GM19193 (cell line): ENCODE measurements around the gene KRTAP5-7.

ENCODE experiments used
- POLR2A ChIP-seq: IDR thresholded peaks from 4 replicates; pipeline ENCODE4 v1.6.1; 2011; ENCODE audit not compliant: insufficient read depth, insufficient read length; ENCODE audit errors: extremely low read depth

Gene KRTAP5-7

GRCh38 chr11:71490044-71490730 lies 36.9 kb upstream of the KRTAP5-7 start:
- no peak for TF ChIP-seq POLR2A

GRCh38 chr11:71490731-71491390 lies 36.2 kb upstream of the KRTAP5-7 start:
- TF ChIP-seq POLR2A: no peak

- no peak for TF ChIP-seq POLR2A
Measured at GRCh38 chr11:71491531-71491930, 35.5 kb upstream of the KRTAP5-7 start.

- no peak for TF ChIP-seq POLR2A
Measured at GRCh38 chr11:71491940-71492339, 35.1 kb upstream of the KRTAP5-7 start.

- TF ChIP-seq POLR2A: no peak
Measured at GRCh38 chr11:71495286-71496230, 31.5 kb upstream of the KRTAP5-7 start.

GRCh38 chr11:71496421-71496820 lies 30.6 kb upstream of the KRTAP5-7 start:
- no peak for TF ChIP-seq POLR2A

- no peak for TF ChIP-seq POLR2A
Measured at GRCh38 chr11:71498091-71498490, 29.0 kb upstream of the KRTAP5-7 start.

GRCh38 chr11:71499125-71499524 lies 27.9 kb upstream of the KRTAP5-7 start:
- no peak for TF ChIP-seq POLR2A

- TF ChIP-seq POLR2A: no peak
Measured at GRCh38 chr11:71499546-71499945, 27.5 kb upstream of the KRTAP5-7 start.

GRCh38 chr11:71500601-71501021 lies 26.5 kb upstream of the KRTAP5-7 start:
- TF ChIP-seq POLR2A: no peak

- TF ChIP-seq POLR2A: no peak
Measured at GRCh38 chr11:71501071-71501985, 25.7 kb upstream of the KRTAP5-7 start.

GRCh38 chr11:71502026-71502425 lies 25.0 kb upstream of the KRTAP5-7 start:
- TF ChIP-seq POLR2A: no peak

GRCh38 chr11:71502871-71503435 lies 24.1 kb upstream of the KRTAP5-7 start:
- no peak for TF ChIP-seq POLR2A

GRCh38 chr11:71504531-71504930 lies 22.5 kb upstream of the KRTAP5-7 start:
- TF ChIP-seq POLR2A: no peak

- TF ChIP-seq POLR2A: no peak
Measured at GRCh38 chr11:71505001-71505400, 22.1 kb upstream of the KRTAP5-7 start.

- TF ChIP-seq POLR2A: no peak
Measured at GRCh38 chr11:71505781-71506180, 21.3 kb upstream of the KRTAP5-7 start.
